Stimulated activated CD4-positive, alpha-beta T cell treated with anti-CD3 and anti-CD28 coated beads, Interleukin-12 subunit alpha, Interleukin-12 subunit beta, amount 100 ng/mL, for 48 hours (primary cell): ENCODE results near the gene RAP1GDS1.
"Not testable (repeated sequence)": the region's sequence is repeated elsewhere in the genome, so short reads cannot be mapped to it uniquely, and the experiment has no call there.

Experiments
- DNase-seq, 3 donors: peaks; one replicate each; pipeline ENCODE4 v3.0.0-alpha.2; 2020; ENCODE audit warnings: low read depth in 2 of 3, low spot score in 1 of 3

RAP1GDS1 gene

DNA sequence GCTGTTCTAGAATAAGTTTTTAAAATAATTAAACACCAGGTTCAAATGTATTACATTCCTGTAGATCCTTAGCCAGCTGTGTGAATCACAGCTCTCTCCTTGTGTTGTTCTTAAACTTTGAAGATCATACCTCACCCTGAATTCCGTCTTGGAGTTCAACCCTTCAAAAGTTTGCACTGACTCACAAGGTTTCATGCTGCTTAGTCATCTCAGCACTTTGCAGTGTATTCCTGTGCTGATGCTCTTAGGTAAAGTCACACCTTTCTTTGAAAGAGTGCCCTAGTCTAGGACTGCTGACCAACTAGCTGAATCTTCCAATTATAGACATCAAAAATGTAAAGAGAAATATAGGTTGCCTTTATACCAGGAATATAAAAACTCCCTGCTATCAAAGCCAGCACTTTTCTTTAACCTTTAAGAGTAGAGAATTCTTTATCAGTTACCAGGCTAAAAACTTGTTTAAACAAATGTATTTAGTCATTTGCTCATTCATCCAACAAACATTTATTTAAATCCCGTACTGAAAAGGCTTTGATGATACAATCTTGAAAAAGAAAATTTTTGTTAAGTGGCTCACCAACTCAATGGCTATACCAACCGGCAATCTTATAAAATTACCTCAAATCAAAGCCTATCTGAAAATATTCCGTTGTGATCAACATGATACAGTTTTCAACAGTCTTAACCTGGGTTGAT is 169.7 kb downstream of the RAP1GDS1 start:
- DNase-seq = no peak

DNA sequence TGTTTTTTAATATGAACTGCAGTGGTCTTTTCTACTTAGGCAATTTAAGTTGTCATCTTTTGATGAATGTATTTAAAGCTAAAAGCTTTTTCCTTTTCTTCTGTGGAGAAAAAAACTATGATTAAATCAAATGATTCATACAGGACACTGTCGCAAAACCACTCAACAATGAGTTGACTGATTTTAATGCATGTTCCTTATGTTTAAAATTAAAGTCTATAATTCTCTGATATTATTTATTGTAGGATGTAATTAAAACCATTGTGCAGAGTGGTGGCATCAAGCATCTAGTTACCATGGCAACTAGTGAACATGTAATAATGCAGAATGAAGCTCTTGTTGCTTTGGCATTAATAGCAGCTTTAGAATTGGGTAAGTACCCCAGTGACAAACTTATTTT is 172.5 kb downstream of the RAP1GDS1 start:
- no peak for DNase-seq

DNA sequence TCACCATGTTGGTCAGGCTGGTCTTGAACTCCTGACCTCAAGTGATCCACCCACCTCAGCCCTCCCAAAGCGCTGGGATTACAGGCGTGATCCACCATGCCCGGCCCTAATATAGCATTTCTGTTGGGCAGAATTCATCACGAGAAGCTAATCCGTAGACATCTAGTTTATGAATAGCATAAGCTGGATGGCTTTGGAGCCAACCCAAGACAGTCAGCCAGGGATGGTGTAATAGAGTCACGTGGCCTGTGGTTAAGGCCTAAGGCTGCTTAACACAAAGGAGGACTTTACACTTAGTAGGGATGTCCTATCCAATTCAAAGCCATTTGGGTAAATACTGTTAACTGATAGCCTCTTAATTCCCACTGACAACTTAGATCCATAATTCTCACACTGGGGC is 173.6 kb downstream of the RAP1GDS1 start:
- no peak for DNase-seq

DNA sequence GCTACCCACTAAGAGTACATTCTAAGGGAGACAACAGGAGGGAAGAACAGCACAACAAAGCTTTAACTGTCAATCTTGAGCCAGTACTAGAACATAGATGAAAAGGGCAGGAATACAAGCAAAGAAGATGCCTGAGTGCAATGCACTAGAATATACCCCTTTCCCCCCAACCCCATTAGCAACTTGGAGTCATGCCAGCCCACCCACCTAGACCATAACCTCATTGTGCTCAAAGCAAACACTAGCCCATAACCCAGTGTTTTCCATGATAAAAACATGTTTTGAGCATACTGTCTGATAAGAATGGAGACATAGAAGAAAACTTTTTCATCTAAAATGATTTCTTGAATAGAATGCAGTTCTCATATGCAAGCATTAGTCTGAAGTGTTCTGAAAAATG is 183.2 kb downstream of the RAP1GDS1 start:
- no peak for DNase-seq

DNA sequence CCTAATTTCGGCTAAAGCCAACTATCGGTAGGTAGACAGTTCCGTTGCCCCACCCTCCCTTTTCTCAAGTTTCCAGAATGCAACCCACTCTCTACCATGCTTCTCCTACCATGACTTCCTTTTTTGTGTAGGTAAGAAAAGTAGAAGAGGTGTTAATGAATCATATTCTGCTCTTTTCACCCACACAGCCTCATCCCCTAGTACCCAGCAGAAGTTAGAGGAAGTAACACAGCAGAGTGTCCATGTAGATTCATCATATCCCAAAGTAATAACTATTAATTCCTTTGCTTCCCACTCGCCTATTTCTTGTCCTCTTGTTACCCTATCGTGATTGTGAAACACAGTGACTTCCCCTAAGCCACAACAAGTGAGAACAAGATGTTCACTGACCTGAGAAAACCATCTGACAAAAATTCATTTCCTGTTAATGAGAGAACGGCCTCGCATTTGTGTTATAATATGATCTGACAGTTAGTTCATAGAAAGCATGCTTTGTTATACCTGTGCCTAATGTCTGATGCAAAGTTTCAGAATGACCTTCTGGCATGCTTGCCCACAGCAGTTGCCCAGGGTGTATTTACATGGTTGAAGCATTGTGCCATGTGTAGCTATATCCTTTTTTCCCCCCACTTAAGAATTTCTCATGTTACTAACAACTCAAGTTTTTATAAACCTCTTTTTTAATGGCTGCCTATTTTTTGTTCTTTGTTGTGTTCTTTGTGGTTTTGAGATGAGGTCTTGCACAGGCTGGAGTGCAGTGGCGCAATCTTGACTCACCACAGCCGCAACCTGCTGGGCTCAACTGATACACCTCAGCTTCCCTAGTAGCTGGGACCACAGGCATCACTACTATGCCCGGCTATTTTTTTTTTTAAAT is 185.6 kb downstream of the RAP1GDS1 start:
- peak; percentile 36 to 54 (median 41) for DNase-seq

DNA sequence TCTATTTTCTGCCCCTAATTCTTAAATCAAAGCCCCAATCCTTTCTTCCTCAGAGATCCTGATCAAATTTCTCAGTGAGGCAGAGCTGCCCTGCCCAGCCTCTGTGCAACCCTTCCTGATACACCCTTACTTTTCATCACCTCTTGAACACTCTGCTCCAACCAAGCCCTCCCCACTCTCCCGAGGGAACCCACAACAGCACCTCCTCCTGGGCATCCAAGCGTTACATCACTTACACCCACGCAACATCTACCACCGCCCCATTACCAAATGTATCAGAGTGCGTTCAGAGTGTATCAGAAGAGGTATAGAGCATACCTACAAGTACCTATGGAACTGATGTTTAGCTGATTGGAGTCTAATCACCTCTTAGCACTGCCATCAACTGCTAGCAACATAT is 186.5 kb downstream of the RAP1GDS1 start:
- DNase-seq = no peak

DNA sequence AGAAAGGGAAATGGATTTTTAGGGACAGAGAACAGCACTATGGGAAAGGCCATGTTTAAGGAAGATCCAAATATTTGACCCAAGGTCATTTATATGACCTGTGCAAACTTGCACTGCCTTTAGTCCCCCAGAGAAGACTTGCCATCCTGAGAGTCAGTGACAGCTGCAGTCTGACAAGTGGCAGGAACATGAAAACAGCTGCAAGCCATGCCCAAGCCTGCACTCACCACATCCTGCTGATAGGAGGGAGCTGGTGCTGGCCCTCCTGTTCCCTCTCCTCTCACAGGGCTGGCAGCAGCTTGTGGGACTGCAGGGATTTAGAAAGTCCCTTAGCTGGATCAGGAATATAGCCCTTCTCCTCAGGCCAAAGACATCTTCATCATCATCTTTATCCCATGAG is 187.7 kb downstream of the RAP1GDS1 start:
- DNase-seq = no peak

DNA sequence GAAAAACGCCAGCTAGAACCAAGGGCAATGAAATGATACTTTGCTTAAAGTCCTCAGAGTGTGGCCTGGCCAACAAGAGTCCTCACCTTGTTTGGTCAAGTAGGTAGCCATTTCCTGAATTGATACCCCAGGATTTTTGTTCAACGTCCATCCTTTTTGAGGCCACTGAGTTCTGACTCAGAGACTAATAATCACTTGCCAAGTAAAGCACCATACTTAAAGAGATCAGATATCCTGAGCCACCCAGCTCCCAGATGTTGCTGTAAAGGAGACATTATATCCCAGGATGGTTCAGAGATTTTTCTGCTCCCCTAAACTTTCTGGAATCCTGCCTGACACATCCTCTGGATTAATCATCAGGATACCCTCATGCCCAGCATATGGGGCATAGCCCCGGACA is 190.9 kb downstream of the RAP1GDS1 start:
- no peak for DNase-seq

DNA sequence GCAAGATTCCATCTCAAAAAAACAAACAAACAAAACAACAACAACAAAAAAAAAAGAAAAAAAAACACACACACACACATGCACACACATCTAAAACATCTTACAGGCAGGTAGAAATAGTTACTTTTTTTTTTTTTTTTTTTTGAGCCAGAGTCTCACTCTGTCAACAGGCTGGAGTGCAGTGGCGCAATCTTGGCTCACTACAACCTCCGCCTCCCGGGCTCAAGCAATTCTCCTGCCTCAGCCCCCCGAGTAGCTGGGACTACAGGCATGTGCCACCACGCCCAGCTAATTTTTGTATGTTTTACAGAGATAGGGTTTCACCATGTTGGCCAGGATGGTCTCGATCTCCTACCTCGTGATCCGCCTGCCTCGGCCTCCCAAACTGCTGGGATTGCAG is 196.2 kb downstream of the RAP1GDS1 start:
- DNase-seq = not testable (repeated sequence)

DNA sequence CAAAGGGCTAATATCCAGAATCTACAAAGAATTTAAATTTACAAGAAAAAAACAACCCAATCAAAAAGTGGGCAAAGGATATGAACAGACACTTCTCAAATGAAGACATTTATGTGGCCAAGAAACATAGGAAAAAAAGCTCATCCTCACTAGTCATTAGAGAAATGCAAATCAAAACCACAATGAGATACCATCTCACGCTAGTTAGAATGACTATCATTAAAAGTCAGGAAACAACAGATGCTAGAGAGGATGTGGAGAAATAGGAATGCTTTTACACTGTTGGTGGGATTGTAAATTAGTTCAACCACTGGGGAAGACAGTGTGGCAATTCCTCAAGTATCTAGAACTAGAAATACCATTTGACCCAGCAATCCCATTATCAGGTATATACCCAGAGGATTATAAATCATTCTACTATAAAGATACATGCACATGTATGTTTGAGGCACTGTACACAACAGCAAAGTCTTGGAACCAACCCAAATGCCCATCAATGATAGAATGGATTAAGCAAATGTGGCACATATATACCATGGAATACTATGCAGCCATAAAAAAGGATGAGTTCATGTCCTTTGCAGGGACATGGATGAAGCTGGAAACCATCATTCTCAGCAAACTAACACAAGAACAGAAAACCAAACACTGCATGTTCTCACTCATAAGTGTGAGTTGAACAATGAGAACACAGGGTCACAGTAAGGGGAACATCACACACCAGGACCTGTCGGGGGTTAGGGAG is 200.1 kb downstream of the RAP1GDS1 start:
- DNase-seq = not testable (repeated sequence)

DNA sequence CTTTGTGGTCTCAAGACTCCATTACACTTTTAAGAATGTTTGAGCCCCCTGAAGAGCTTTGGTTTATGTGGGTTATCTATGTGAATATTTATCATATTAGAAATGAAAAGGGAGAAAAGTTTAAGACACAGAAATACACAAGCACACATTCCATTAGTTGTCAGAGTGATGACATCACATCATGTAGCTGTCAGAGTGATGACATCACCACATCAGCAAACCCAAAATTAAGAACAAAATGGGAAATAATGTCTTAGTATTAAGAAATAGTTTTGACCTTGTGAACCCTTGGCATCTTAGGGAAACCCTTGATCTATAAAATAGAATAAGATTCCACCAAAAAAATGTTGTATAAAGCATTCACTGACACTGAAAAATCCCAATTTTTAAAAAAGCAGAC is 201.3 kb downstream of the RAP1GDS1 start:
- no peak for DNase-seq

DNA sequence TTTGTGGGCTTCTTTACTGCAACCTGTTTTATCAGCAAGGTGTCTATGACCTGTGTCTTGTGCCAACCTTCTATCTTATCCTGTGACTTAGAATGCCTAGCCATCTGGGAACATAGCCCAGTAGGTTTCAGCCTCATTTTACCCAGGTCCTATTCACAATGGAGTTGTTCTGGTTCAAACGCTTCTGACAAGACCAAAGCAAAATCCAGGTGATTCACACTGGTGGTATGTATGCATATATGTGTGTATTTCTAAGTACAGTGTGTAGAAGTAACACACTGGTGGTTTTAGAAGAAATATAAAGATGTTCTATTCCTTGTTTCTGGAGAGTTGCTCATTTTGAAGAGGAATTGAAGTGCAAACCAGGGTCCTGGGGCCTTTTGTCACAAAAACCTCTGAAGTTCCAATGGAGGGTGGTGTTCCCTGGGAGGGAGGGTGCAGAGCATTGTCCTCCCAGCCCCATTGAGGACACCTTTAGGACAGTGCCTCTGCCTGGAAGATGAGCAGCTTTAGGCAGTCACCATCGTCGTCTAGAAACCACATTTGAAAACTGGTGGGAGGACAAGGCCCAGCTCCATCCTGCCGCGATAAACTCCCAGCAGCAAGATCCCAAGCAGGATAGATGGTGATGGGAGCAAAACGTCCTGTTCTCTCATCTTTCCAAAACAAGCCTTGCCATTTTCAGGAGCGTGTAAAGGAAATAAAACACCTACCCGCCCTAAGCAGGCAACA is 205.8 kb downstream of the RAP1GDS1 start:
- DNase-seq = no peak

DNA sequence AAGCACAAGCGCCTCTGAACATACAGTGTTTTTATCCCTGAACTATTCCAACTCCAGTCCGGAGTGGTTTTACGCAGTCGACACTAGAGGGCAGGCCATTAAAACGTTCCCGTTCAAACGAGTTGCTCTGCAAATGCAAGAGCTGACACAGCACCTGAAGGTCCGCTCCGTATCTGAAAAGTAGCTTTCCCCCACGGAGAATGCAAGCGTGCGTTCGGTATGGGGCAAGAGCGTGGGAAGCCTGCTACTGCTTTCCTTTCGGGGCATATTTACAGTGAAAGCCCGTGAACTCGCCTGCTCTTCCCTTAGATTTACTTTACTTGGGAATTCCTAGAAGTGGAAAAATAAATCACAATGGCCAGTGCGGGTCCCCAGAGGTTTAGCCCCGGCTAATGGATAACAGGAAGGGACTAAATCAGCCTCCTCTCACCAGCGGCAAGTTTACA is 206.5 kb downstream of the RAP1GDS1 start:
- DNase-seq = peak; percentile 56 to 62 (median 61)

DNA sequence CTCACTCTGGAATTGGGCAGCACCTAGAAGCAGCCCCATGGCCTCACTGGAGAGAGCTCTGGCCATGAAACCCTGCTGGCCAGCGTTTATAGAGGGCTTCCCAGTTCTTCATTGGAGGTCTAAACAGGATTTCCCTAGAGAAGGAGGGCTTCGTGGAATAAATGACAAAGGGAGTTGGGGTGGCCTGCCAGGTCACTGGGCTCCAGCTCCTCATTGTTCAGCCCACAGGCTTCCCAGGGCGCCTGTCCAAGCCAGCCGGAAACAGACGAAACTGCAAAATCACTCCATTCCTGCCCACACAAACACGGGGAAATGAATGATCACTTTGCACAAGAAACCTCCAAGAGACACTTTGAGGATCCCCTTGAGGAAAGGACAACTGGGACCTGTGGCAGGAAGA is 207.5 kb downstream of the RAP1GDS1 start:
- DNase-seq = no peak

DNA sequence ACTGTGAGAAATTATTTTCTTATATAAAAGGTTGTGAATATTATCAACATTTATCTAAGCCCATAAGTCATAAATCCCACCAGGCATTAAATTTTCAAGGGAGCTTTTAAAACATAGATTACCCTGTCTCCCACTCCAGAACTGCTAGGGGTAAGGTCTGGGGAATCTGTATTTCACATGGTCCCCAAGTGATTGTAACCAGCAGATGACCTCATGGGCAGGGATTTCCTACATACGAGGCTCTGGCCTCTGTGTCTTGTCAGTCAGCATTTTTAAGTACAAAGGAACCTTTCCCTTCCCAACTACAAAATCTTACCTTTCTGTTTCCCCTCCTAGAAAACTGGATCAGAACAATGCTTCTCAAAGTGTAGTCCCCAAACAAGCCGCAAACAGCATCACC is 208.6 kb downstream of the RAP1GDS1 start:
- DNase-seq = no peak

DNA sequence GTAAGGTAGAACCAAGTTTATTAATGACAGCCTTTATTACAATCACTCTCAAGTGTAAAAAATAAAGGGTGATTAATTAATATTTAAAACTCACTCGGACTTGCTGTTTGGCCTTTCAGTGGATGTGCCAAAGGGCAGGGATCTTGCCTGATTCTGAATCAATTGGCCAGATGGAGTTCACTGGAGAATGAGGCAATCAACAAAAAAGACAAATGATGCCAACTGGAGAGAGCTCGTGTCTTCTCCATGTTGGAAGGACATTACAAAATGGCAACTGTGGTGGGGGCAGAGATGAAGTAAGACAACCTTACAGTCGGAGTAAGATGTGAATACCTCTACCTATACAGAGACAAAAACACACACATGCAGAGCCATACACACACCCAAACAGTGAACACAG is 209.2 kb downstream of the RAP1GDS1 start:
- DNase-seq = no peak

DNA sequence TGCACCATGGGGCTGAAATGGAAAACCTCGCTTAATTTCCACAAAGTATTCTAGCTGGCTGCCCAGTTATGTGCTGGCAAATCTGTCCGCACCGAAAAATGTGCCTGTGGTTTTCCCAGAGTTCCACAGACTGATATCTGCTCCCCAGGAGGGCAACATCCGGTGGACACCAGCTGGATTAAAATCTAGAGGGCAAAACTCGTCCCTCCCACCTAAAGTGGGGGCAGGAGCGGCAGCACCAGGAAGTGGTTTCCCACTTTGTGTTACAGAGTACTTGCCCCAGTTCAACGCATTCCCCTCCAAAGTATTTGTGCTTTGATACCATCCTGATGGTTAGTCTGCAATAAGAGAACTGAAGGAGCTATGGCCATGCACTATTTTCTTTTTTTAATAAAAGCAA is 209.6 kb downstream of the RAP1GDS1 start:
- no peak for DNase-seq

DNA sequence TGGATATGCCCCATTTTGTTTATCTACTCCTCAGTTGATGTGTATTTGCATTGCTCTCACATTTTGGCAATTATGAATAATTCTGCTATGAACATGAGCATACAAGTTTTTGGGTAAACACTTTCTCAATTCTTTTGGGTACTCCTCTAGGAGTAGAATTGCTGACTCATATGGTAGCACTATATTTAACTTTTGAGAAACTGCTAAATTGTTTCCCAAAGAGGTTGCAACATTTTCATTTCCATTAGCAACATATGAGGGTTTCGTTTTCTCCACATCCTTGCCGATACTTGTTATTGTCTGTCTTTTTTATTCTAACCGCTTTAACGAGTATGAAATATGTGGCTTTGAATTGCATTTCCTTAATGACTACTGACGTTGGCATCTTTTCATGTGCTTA is 211.9 kb downstream of the RAP1GDS1 start:
- no peak for DNase-seq

DNA sequence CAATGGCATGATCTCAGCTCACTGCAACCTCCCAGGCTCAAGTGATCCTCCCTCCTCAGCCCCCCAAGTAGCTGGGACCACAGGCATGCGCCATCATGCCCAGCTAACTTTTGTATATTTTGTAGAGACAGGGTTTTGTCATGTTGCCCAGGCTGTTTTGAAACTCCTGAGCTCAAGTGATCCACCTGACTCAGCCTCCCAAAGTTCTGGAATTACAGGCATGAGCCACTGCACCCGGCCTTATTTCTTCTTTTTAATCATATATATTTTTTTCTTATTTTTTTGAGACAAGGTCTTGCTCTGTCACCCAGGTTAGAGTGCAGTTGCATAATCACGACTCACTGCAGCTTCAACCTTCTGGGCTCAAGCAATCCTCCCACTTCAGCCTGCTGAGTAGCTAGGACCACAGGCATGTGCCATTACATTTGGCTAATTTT is 213.2 kb downstream of the RAP1GDS1 start:
- no peak for DNase-seq

DNA sequence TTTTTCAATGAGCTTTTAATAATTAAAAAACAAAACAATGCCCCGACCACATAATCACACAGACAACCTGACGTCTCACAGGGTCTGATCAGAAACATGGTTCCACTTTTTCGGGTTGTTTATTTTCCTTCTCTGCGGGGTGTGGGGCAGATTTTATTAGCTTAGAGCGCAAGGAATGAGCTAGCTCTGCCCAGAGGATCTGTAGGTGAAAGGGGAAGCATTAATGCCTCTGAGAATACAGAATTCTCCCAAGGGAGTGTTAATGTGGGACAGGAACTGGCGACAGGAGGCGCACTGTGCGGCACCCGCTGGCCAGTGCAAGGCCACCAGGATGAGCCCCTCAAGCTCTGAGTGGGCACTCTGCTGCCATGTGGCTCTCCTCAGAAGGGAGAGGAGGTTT is 215.7 kb downstream of the RAP1GDS1 start:
- no peak for DNase-seq

DNA sequence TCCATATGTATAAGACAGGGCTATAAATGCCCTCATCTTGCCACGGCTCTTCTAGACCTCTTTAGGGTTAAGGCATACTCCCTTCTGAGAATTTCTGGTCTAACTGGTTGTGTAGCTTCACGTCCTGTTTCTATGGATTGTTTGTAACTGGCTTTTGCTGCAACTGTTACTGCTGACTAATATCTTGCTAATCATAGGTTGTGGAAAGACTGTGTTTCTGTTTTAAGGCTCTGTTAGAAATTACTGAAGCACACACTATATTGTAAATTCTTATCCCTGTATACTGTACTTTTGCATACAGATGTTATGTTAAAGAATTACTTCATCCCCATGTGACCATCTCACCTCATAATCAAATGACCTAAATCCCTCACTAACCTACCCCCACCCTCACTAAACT is 218.4 kb downstream of the RAP1GDS1 start:
- not testable (repeated sequence) for DNase-seq
